Activated CD4-positive, alpha-beta T cell treated with anti-CD3 and anti-CD28 coated beads for 1 hour (primary cell): ENCODE data around the gene USP28.

Experiments
- DNase-seq: peaks from one replicate; pipeline ENCODE4 v3.0.0-alpha.2; 2020

The USP28 gene

DNA sequence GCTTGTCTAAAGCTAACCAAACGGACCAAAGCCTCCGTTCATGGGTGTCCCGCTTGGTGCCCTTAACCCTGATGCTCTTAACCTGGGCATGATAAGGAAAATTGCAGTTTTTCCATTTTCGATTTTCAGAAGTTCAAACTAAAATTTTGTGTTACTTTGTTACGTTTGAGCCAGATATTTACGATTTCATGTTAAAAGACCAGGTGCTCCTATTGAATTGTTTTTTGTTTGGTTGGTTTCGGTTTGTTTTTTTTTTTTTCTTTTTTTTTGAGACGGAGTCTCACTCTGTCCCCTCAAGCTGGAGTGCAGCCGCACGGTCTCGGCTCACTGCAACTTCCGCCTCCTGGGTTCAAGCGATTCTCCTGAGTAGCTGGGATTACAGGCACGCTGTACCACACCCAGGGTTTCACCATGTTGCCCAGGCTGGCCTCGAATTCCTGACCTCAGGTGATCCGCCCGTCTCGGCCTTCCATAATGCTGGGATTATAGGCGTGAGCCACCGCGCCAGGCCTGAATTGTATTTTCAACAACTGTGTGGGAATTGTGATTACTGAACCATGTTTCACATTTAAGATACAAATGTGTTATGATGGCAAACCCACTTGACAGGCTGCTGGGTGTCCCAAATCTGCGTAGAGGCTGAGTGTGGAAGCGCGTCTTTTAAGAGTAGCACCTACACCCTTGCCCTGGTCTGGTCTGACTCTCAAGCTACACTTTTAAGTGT lies 864 bp upstream of the USP28 start:
- no peak for DNase-seq

- no peak for DNase-seq
These were observed 665 bp downstream of the USP28 start for GRCh38 chr11:113874581-113875233.

DNA sequence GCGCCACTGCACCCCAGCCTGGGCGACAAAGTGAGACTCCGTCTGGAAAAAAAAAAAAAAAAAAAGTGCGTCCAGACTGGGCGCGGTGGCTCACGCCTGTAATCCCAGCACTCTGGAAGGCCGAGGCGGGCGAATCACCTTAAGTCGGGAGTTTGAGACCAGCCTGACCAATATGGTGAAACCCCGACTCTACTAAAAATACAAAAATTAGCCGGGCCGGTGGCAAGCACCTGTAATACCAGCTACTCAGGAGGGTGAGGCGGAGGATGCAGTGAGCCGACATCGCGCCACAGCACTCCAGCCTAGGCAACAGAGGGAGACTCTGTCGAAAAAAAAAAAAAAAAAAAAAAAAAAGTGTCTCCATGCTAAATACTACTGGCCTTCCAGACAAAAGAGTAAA lies 1.3 kb downstream of the USP28 start:
- no peak for DNase-seq

DNA sequence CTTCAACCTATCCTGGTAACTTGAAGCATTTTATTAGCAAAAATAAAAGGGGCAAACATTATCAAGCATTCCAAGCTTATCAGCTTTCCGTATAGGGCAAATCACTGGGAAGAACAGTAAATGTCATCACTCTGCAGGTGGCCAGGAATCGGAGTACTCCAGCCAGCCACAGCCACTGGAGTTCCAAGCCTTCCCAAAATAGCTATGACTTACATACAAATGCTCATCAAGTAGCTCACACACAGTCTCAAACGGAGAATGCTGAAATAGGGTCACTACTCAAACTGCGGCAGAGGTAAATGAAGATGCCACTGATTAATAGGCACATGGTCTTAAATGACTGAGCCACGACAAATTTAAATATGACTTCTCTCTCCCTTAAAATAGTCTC lies 2.1 kb downstream of the USP28 start:
- no peak for DNase-seq

- DNase-seq, result no peak
These were observed 4.0 kb downstream of the USP28 start for GRCh38 chr11:113871336-113871735.

GRCh38 chr11:113867843-113868503 lies 7.4 kb downstream of the USP28 start:
- DNase-seq, result no peak

GRCh38 chr11:113865873-113866272 lies 9.5 kb downstream of the USP28 start:
- DNase-seq, result no peak

- no peak for DNase-seq
These were observed 11.0 kb downstream of the USP28 start for GRCh38 chr11:113864410-113864809.

- DNase-seq, result no peak
These were observed 12.9 kb downstream of the USP28 start for GRCh38 chr11:113862435-113862834.

GRCh38 chr11:113859665-113860064 lies 15.7 kb downstream of the USP28 start:
- no peak for DNase-seq

GRCh38 chr11:113856966-113857759 lies 18.2 kb downstream of the USP28 start:
- no peak for DNase-seq

- DNase-seq, result no peak
These were observed 19.6 kb downstream of the USP28 start for GRCh38 chr11:113855803-113856202.

- no peak for DNase-seq
These were observed 25.2 kb downstream of the USP28 start for GRCh38 chr11:113850188-113850587.

- DNase-seq, result no peak
These were observed 25.7 kb downstream of the USP28 start for GRCh38 chr11:113849713-113850112.

DNA sequence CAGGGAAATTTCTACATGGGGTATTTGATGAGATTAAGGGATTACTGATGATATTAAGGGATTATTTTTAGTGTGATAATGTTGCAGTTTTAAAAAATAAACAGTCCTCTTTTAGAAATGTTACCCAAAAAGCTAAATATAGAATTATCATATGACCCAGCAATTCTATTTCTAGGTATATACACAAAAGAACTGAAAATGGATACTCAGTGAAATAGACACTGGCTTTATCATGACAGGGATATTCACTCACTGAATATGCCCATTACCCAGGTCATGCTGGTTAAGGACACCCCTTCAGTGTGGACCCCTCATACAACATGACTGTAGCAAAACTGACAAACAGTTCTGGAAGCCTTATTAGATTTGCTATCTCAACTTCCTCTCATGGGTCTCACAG lies 27.8 kb downstream of the USP28 start:
- DNase-seq, result no peak

DNA sequence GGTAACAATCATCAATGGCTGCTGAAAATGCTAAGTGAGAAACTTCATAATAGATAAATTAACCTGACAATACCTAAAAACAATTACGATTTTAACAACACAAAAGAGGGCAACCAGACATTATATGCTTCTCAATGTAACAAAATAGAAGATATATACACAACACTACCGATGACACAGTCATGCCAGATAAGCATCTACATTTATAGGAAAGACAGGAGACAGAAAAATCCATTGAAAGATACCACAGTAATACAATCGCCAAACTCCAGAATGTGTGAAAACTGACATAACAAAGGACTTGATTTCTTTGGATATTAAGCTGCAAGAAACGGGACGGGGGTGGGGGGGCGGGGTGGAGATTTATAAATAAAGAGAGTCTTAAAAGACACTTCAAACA lies 28.3 kb downstream of the USP28 start:
- DNase-seq, result no peak

- no peak for DNase-seq
These were observed 33.7 kb downstream of the USP28 start for GRCh38 chr11:113841691-113842090.

- no peak for DNase-seq
These were observed 34.3 kb downstream of the USP28 start for GRCh38 chr11:113840932-113841664.

DNA sequence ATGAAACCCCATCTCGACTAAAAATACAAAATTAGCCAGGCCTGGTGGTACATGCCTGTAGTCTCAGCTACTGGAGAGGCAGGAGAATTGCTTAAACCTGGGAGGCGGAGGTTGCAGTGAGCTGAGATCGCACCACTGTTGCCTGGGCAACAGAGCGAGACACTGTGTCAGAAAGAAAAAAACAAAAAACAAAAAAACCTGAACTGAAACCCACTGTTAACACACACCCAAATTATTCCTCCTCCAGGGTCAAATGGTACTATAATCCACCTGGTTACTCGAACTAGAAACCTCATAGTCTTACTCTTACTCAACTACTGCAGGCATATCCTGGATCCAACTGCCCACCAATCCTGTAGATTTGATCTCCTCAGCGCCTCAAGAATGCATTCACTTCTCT lies 35.5 kb downstream of the USP28 start:
- DNase-seq, result no peak

DNA sequence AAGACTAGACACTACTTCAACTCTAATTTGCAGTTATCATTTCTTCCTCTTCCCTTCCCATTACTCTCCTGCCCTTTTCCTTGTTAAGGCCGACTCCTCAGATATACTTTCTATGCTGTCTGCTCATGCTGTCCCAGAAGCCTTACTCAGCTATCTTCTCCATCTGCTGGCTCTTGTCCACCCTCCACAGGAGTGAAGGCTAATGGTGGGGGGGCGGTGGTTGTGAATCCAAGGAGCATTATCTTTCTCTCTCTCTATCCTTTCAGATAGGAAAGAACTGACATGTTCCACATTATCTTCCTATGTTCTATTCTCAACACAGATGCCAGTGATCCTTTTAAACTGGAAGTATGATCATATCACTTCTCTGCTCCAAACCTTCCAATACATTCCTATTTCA lies 37.4 kb downstream of the USP28 start:
- DNase-seq, result no peak

- DNase-seq, result no peak
These were observed 40.1 kb downstream of the USP28 start for GRCh38 chr11:113835306-113835705.

DNA sequence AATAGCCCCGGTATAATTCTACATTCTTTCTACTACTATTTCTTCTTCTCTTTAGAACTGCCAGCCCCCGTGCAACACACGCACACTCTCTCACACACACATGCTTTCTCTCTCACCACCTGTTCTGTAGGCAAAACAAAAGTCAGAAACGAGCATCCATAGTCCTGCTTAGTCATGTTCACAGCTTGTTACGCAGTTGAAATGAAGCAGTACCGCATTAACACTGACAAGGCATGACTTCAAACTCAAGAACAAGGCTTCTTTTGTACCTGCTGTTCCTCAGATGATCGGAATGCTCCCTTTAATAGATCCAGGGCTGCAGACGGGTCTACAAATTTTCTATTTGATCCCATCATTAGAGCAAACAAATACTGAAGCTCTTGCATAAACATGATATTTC lies 42.2 kb downstream of the USP28 start:
- no peak for DNase-seq

DNA sequence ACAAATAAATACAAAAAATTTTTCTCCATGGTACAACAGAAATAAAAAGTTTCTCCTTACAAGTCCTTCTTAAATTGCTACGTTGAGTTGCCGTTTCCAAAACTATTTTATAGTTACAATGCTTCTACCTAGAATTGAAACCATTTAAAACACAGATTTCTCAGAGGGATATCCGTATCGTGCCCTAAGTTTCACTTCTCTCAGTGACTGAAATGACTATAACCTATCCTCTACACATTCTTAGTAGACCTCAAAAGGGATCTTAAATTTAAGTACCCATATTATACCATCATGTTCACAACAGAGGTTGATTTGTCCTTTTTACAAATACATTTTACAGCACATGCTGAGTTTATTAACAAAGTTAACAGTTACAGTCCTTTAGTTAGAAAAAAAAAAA lies 44.1 kb downstream of the USP28 start:
- no peak for DNase-seq
